K562 (cell line): ENCODE measurements around the gene HEPHL1. TPM values are rescaled to one million over a fixed set of nuclear protein-coding genes. Genes with fewer than 3 reads are reported as not detected.

Experiments used
- CBX1 ChIP-seq: sonication (generic); IDR thresholded peaks from 2 replicates; pipeline ENCODE4 v1.6.1; 2016; ENCODE audit warnings: antibody characterized with exemption, low read depth, mild to moderate bottlenecking
- CC2D1A ChIP-seq: fragments of 450-650 bp; IDR thresholded peaks from 2 replicates; pipeline ENCODE4 v1.6.1; 2017; ENCODE audit warnings: mild to moderate bottlenecking
- CEBPZ ChIP-seq: fragments of 150-350 bp; IDR thresholded peaks from 2 replicates; pipeline ENCODE4 v1.6.1; 2014; ENCODE audit warnings: low read depth, mild to moderate bottlenecking, low read length, borderline replicate concordance
- ESRRA ChIP-seq: fragments of 450-650 bp; IDR thresholded peaks from 2 replicates; pipeline ENCODE4 v1.6.1; 2014; ENCODE audit warnings: low read depth, mild to moderate bottlenecking, moderate library complexity, borderline replicate concordance
- GABPB1 ChIP-seq: sonication (generic); formaldehyde crosslinking; IDR thresholded peaks from 2 replicates; pipeline ENCODE4 v1.8.0; 2022; ENCODE audit warnings: mild to moderate bottlenecking, missing genetic modification reagents
- GATAD2A ChIP-seq: fragments of 450-650 bp; IDR thresholded peaks from 2 replicates; pipeline ENCODE4 v1.6.1; 2017
- GTF2E2 ChIP-seq: fragments of 200-800 bp; sonication (Bioruptor generic); IDR thresholded peaks from 2 replicates; pipeline ENCODE4 v1.6.1; 2016; ENCODE audit warnings: missing genetic modification characterization, missing compliant biosample characterization
- JUN ChIP-seq, 2 experiments: sonication (generic) in 1 of 2; formaldehyde crosslinking in 1 of 2; IDR thresholded peaks; 2 replicates each; pipeline versions ENCODE4 v1.6.1 to v1.8.0; 2012 to 2022; ENCODE audit warnings: borderline replicate concordance in 2 of 2, mild to moderate bottlenecking in 2 of 2, improper control_type of control experiment in 1 of 2, low read depth in 1 of 2, low read length in 1 of 2, missing genetic modification reagents in 1 of 2
- MCM5 ChIP-seq: fragments of 450-650 bp; IDR thresholded peaks from 2 replicates; pipeline ENCODE4 v1.6.1; 2016; ENCODE audit warnings: low read depth
- MED1 ChIP-seq: sonication (generic); formaldehyde crosslinking; IDR thresholded peaks from 2 replicates; pipeline ENCODE4 v1.8.1; 2023; ENCODE audit warnings: missing genetic modification reagents, borderline replicate concordance
- MEIS2 ChIP-seq: fragments of 450-650 bp; IDR thresholded peaks from 2 replicates; pipeline ENCODE4 v1.6.1; 2014; ENCODE audit warnings: mild to moderate bottlenecking; ENCODE audit not compliant: partially characterized antibody
- MTA2 ChIP-seq: fragments of 450-650 bp; IDR thresholded peaks from 2 replicates; pipeline ENCODE4 v1.6.1; 2016; ENCODE audit warnings: low read depth
- NFATC3 ChIP-seq: fragments of 450-650 bp; IDR thresholded peaks from 2 replicates; pipeline ENCODE4 v1.6.1; 2017; ENCODE audit warnings: mild to moderate bottlenecking
- RBM25 ChIP-seq: fragments of 200-400 bp; formaldehyde crosslinking; IDR thresholded peaks from 2 replicates; pipeline ENCODE4 v1.6.1; 2018; ENCODE audit warnings: low read length, low read depth, moderate library complexity; ENCODE audit not compliant: severe bottlenecking
- SMAD3 ChIP-seq: fragments of 450-650 bp; formaldehyde crosslinking; conservative IDR thresholded peaks from 2 replicates; pipeline ENCODE4 v1.4.0; 2020; ENCODE audit warnings: mild to moderate bottlenecking
- SOX6 ChIP-seq: fragments of 450-650 bp; IDR thresholded peaks from 2 replicates; pipeline ENCODE4 v1.6.1; 2014; ENCODE audit warnings: mild to moderate bottlenecking
- THRB ChIP-seq: fragments of 450-650 bp; formaldehyde crosslinking; conservative IDR thresholded peaks from 2 replicates; pipeline ENCODE4 v1.4.0; 2022; ENCODE audit warnings: mild to moderate bottlenecking, missing genetic modification characterization
- TRIM28 ChIP-seq: fragments of 450-650 bp; IDR thresholded peaks from 2 replicates; pipeline ENCODE4 v1.6.1; 2017
- ZBTB9 ChIP-seq: fragments of 450-650 bp; formaldehyde crosslinking; IDR thresholded peaks from 2 replicates; pipeline ENCODE4 v1.4.0; 2020; ENCODE audit warnings: mild to moderate bottlenecking, moderate library complexity
- ZNF282 ChIP-seq: sonication (generic); formaldehyde crosslinking; IDR thresholded peaks from 2 replicates; pipeline ENCODE4 v1.8.1; 2023; ENCODE audit warnings: missing genetic modification reagents
- ZNF408 ChIP-seq: fragments of 250-450 bp; sonication (Bioruptor Pico); IDR thresholded peaks from 2 replicates; pipeline ENCODE4 v1.4.0; 2020; ENCODE audit warnings: low read depth, mild to moderate bottlenecking, moderate library complexity
- ZNF431 ChIP-seq: sonication (generic); formaldehyde crosslinking; IDR thresholded peaks from 2 replicates; pipeline ENCODE4 v1.8.0; 2022; ENCODE audit warnings: mild to moderate bottlenecking, missing genetic modification reagents
- ZNF764 ChIP-seq: fragments of 250-450 bp; sonication (Bioruptor Pico); IDR thresholded peaks from 2 replicates; pipeline ENCODE4 v1.4.0; 2020; ENCODE audit warnings: low read depth, mild to moderate bottlenecking, moderate library complexity
- polyA plus RNA-seq, 8 experiments: library from polyadenylated mRNA; depleted of rRNA in 4 of 8; stranded (reverse) in 5 of 8; unstranded in 3 of 8; fragments of >200 nt; fragmentation: Nextera tagmentation in 2 of 8; fragmentation: Illumina TruSeq in 1 of 8; extraction: Ambion mirVana in 2 of 8; extraction: Trizol in 1 of 8; gene quantifications; 2 replicates each; pipeline versions ENCODE4 v1.2.1 to v1.2.3, GENCODE V29; 2011 to 2014; ENCODE audit warnings: inconsistent platforms in 1 of 8, missing spikeins in 1 of 8
- total RNA-seq, 7 experiments: library from RNA; depleted of rRNA in 6 of 7; stranded (reverse); fragments of >200 nt in 6 of 7; fragmentation: Illumina TruSeq in 2 of 7; extraction: Trizol in 2 of 7; gene quantifications; 2 replicates each; pipeline versions ENCODE4 v1.2.1 to v1.2.3, GENCODE V29; 2011 to 2021; ENCODE audit warnings: low replicate concordance in 1 of 7

HEPHL1 gene
- total and polyA plus RNA-seq, 9 of the 15 experiments (the other 6 are each of a cell fraction or from before 2014, with no cell fraction given) = 0.01 TPM; not detected in 8

- TF ChIP-seq CEBPZ (no peak), GABPB1 (CRISPR knock-in tag) (0 out of 2 replicates have a peak, but pooled peaks have one; percentile 35), GTF2E2 (tag) (no peak), CBX1 (no peak), RBM25 (no peak), ZNF764 (CRISPR knock-in tag) (no peak), MED1 (CRISPR knock-in tag) (no peak), ZBTB9 (CRISPR knock-in tag) (no peak), MCM5 (no peak), NFATC3 (no peak), JUN (IDR thresholded peaks at IDR 0.05; ENCODE audit: borderline replicate concordance, low read depth, low read length) (peak; percentile 95), JUN (CRISPR knock-in tag; IDR thresholded peaks at IDR 0.05; ENCODE audit: borderline replicate concordance) (no peak), SOX6 (no peak), ESRRA (no peak), GATAD2A (no peak), ZNF431 (CRISPR knock-in tag) (no peak), SMAD3 (CRISPR knock-in tag) (no peak), THRB (CRISPR knock-in tag) (no peak), ZNF408 (CRISPR knock-in tag) (no peak), TRIM28 (no peak), MEIS2 (peak; percentile 90), ZNF282 (CRISPR knock-in tag) (no peak), CC2D1A (no peak), MTA2 (no peak)
These were observed 130.9 kb downstream of the HEPHL1 start (continued) for GRCh38 chr11:94151903-94152677.
